H9 (cell line): ENCODE data around the gene KCNMB2. TPM values are rescaled to one million over a fixed set of nuclear protein-coding genes. Genes with fewer than 3 reads are reported as not detected.

Experiments
- DNase-seq: peaks from one replicate; pipeline ENCODE4 v3.0.0-alpha.2; 2017
- H2AFZ ChIP-seq: one replicate; pipeline ENCODE4 v1.6.1; 2013; ENCODE audit warnings: mild to moderate bottlenecking, low read length, control low read depth, moderate library complexity
- H2AK5ac ChIP-seq: 2 replicates; pipeline ENCODE4 v1.6.1; 2013; ENCODE audit warnings: low read length, control low read depth, mixed read lengths; ENCODE audit not compliant: insufficient read length
- H2BK120ac ChIP-seq: one replicate; pipeline ENCODE4 v1.6.1; 2013; ENCODE audit warnings: low read depth, mild to moderate bottlenecking, low read length, control low read depth, inconsistent platforms; ENCODE audit not compliant: poor library complexity, severe bottlenecking
- H2BK12ac ChIP-seq: 2 replicates; pipeline ENCODE4 v1.6.1; 2013; ENCODE audit warnings: low read length, control low read depth, mixed read lengths, low read depth; ENCODE audit not compliant: insufficient read length
- H2BK15ac ChIP-seq: 2 replicates; pipeline ENCODE4 v1.6.1; 2013; ENCODE audit warnings: low read depth, low read length, control low read depth
- H2BK20ac ChIP-seq: one replicate; pipeline ENCODE4 v1.6.1; 2013; ENCODE audit warnings: low read depth, mild to moderate bottlenecking, low read length, control low read depth, inconsistent platforms; ENCODE audit not compliant: poor library complexity, severe bottlenecking
- H2BK5ac ChIP-seq: 2 replicates; pipeline ENCODE4 v1.6.1; 2013; ENCODE audit warnings: low read length, control low read depth, mixed read lengths; ENCODE audit not compliant: insufficient read length
- H3K14ac ChIP-seq: 2 replicates; pipeline ENCODE4 v1.6.1; 2013; ENCODE audit warnings: low read length, control low read depth; ENCODE audit not compliant: insufficient read depth
- H3K18ac ChIP-seq: 2 replicates; pipeline ENCODE4 v1.6.1; 2013; ENCODE audit warnings: low read depth, mild to moderate bottlenecking, mixed read lengths, low read length, control low read depth; ENCODE audit not compliant: insufficient read length
- H3K23ac ChIP-seq: 2 replicates; pipeline ENCODE4 v1.6.1; 2013; ENCODE audit warnings: low read length, control low read depth, mixed read lengths, low read depth; ENCODE audit not compliant: insufficient read length
- H3K23me2 ChIP-seq: 2 replicates; pipeline ENCODE4 v1.6.1; 2013; ENCODE audit warnings: low read depth, mild to moderate bottlenecking, mixed read lengths, low read length, control low read depth; ENCODE audit not compliant: insufficient read length, poor library complexity, severe bottlenecking
- H3K27ac ChIP-seq: 2 replicates; pipeline ENCODE4 v1.5.1; 2013; ENCODE audit warnings: low read length, control low read depth, mixed read lengths, low read depth; ENCODE audit not compliant: insufficient read length
- H3K27me3 ChIP-seq: 2 replicates; pipeline ENCODE4 v1.6.1; 2013; ENCODE audit warnings: low read length, control low read depth, inconsistent platforms; ENCODE audit not compliant: insufficient read depth
- H3K4ac ChIP-seq: 2 replicates; pipeline ENCODE4 v1.6.1; 2013; ENCODE audit warnings: low read depth, mild to moderate bottlenecking, control low read depth, inconsistent platforms, low read length, moderate library complexity
- H3K4me1 ChIP-seq: 2 replicates; pipeline ENCODE4 v1.6.1; 2013; ENCODE audit warnings: low read length, control low read depth, inconsistent platforms; ENCODE audit not compliant: insufficient read depth
- H3K4me2 ChIP-seq: 2 replicates; pipeline ENCODE4 v1.6.1; 2013; ENCODE audit warnings: low read length, control low read depth, mixed read lengths; ENCODE audit not compliant: insufficient read length, insufficient read depth
- H3K56ac ChIP-seq: 2 replicates; pipeline ENCODE4 v1.6.1; 2013; ENCODE audit warnings: low read depth, mild to moderate bottlenecking, mixed read lengths, low read length, control low read depth; ENCODE audit not compliant: insufficient read length
- H3K79me1 ChIP-seq: 2 replicates; pipeline ENCODE4 v1.6.1; 2013; ENCODE audit warnings: low read depth, mild to moderate bottlenecking, moderate library complexity, low read length, control low read depth, inconsistent platforms; ENCODE audit not compliant: insufficient read depth, poor library complexity, severe bottlenecking
- H3K79me2 ChIP-seq: 2 replicates; pipeline ENCODE4 v1.6.1; 2013; ENCODE audit warnings: low read length, control low read depth, inconsistent platforms; ENCODE audit not compliant: insufficient read depth
- H3K9ac ChIP-seq: 2 replicates; pipeline ENCODE4 v1.6.1; 2013; ENCODE audit warnings: low read length, control low read depth, mixed read lengths; ENCODE audit not compliant: insufficient read length; ENCODE audit errors: extremely low read depth
- H3K9me3 ChIP-seq: one replicate; pipeline ENCODE4 v1.6.1; 2013; ENCODE audit warnings: low read depth, low read length, inconsistent platforms; ENCODE audit not compliant: control insufficient read depth
- H3T11ph ChIP-seq: one replicate; pipeline ENCODE4 v1.6.1; 2013; ENCODE audit warnings: mild to moderate bottlenecking, low read length, control low read depth, inconsistent platforms
- H4K20me1 ChIP-seq: one replicate; pipeline ENCODE4 v1.6.1; 2013; ENCODE audit not compliant: control insufficient read depth, insufficient read length, insufficient read depth
- H4K5ac ChIP-seq: 2 replicates; pipeline ENCODE4 v1.6.1; 2013; ENCODE audit warnings: low read depth, mild to moderate bottlenecking, mixed read lengths, low read length, control low read depth; ENCODE audit not compliant: insufficient read length
- H4K8ac ChIP-seq: replicated peaks from 2 replicates; pipeline ENCODE4 v1.6.1; 2013; ENCODE audit warnings: low read length, control low read depth, mixed read lengths, low read depth; ENCODE audit not compliant: insufficient read length
- H4K91ac ChIP-seq: 2 replicates; pipeline ENCODE4 v1.6.1; 2013; ENCODE audit warnings: low read depth, mild to moderate bottlenecking, moderate library complexity, mixed read lengths, low read length, control low read depth; ENCODE audit not compliant: insufficient read length
- H3K27ac Mint-ChIP-seq, 3 experiments: 2 replicates in 2 of 3; 3 replicates in 1 of 3; pipeline ENCODE4 v1.8.0; 2020 to 2021; ENCODE audit warnings: mixed read lengths in 3 of 3, mild to moderate bottlenecking in 1 of 3, moderate library complexity in 1 of 3
- H3K27me3 Mint-ChIP-seq: 2 replicates; pipeline ENCODE4 v1.8.0; 2021; ENCODE audit warnings: low read depth, mild to moderate bottlenecking, moderate library complexity, mixed read lengths
- H3K36me3 Mint-ChIP-seq, 3 experiments: 2 replicates in 2 of 3; 3 replicates in 1 of 3; pipeline ENCODE4 v1.8.0; 2020 to 2021; ENCODE audit warnings: low read depth in 3 of 3, mixed read lengths in 3 of 3; ENCODE audit not compliant: insufficient read depth in 1 of 3
- H3K4me1 Mint-ChIP-seq, 2 experiments: 2 replicates each; pipeline ENCODE4 v1.8.0; 2020; ENCODE audit warnings: mixed read lengths in 2 of 2
- H3K4me3 Mint-ChIP-seq, 2 experiments: 2 replicates in 1 of 2; 3 replicates in 1 of 2; pipeline ENCODE4 v1.8.0; 2020 to 2021; ENCODE audit warnings: mild to moderate bottlenecking in 2 of 2, mixed read lengths in 2 of 2, moderate library complexity in 1 of 2
- H3K9me3 Mint-ChIP-seq, 2 experiments: 2 replicates in 1 of 2; 3 replicates in 1 of 2; pipeline ENCODE4 v1.8.0; 2020; ENCODE audit warnings: mild to moderate bottlenecking in 2 of 2, mixed read lengths in 2 of 2, moderate library complexity in 1 of 2
- WGBS: extraction: QIAGEN DNeasy Blood & Tissue Kit; methylation state at CpG from one replicate; pipeline ENCODE4 v1.1.7; 2013; ENCODE audit warnings: missing lambda C conversion rate, low lambda C conversion rate, mixed read lengths; ENCODE audit not compliant: insufficient read length; ENCODE audit errors: extremely low coverage; 5-methylcytosine and 5-hydroxymethylcytosine counted together
- total RNA-seq: library from RNA; stranded (reverse); gene quantifications from 2 replicates; pipeline ENCODE4 v1.2.1, GENCODE V29; 2021
- TF ChIP-seq, protein P1 (sequence below): fragments of 200-600 bp; sonication (generic); conservative IDR thresholded peaks from 3 replicates; pipeline ENCODE4 v1.8.0; 2021; ENCODE audit warnings: antibody characterized with exemption, mild to moderate bottlenecking

The KCNMB2 gene
- total RNA-seq, 1 experiment from 2014 or later, result not detected

DNA sequence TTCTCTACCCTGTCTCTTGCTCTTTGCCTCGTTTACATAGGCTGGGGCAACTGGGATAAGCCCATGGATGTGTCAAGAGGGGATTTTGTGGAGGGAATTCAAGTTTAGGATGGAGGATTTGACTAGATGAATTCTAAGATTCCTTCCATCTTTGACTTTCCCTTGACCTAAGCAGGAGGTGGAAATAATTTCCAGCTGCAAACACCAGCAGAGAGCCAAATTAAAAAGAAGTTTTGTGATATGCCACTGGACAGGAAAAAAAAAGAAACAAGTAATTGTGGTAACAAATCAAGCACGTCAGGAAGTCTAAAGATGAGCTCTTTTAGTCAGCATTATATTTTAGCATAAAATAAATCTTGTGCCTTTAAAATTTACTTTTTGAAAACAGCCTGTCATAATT lies 49.8 kb downstream of the KCNMB2 start:
- H3K9ac ChIP-seq, result no peak overlapping the region
- no peak overlapping the region for H3K56ac ChIP-seq
- H3K4me3 Mint-ChIP-seq, result no peak overlapping the region
- no peak overlapping the region for H2AK5ac ChIP-seq
- no peaks in the 10 kb centered on the region for H3K4me1 ChIP-seq
- no peaks in the 10 kb centered on the region for H3K27me3 Mint-ChIP-seq
- no peak overlapping the region for H3K14ac ChIP-seq
- H3K27me3 ChIP-seq, result no peaks in the 10 kb centered on the region
- H3K4ac ChIP-seq, result no peak overlapping the region
- no peak overlapping the region for H3K18ac ChIP-seq
- TF ChIP-seq, protein P1, sequence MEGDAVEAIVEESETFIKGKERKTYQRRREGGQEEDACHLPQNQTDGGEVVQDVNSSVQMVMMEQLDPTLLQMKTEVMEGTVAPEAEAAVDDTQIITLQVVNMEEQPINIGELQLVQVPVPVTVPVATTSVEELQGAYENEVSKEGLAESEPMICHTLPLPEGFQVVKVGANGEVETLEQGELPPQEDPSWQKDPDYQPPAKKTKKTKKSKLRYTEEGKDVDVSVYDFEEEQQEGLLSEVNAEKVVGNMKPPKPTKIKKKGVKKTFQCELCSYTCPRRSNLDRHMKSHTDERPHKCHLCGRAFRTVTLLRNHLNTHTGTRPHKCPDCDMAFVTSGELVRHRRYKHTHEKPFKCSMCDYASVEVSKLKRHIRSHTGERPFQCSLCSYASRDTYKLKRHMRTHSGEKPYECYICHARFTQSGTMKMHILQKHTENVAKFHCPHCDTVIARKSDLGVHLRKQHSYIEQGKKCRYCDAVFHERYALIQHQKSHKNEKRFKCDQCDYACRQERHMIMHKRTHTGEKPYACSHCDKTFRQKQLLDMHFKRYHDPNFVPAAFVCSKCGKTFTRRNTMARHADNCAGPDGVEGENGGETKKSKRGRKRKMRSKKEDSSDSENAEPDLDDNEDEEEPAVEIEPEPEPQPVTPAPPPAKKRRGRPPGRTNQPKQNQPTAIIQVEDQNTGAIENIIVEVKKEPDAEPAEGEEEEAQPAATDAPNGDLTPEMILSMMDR, result no peak
- no peak for DNase-seq
- H3K4me2 ChIP-seq, result no peak overlapping the region
- no peak overlapping the region for H4K91ac ChIP-seq
- H3K9me3 ChIP-seq, result no peaks in the 10 kb centered on the region
- no peak overlapping the region for H2AFZ ChIP-seq
- H2BK20ac ChIP-seq, result no peak overlapping the region
- no peak overlapping the region for H3K27ac Mint-ChIP-seq
- no peak overlapping the region for H4K5ac ChIP-seq
- no CpG with 5 or more reads among the region's 2 CpGs for WGBS
- no peak overlapping the region for H2BK120ac ChIP-seq
- H4K8ac ChIP-seq, result no peak overlapping the region
- H3K79me2 ChIP-seq, result no peaks in the 10 kb centered on the region
- H4K20me1 ChIP-seq, result no peaks in the 10 kb centered on the region
- no peak overlapping the region for H2BK12ac ChIP-seq
- H3K36me3 Mint-ChIP-seq, result no peaks in the 10 kb centered on the region
- H3K23ac ChIP-seq, result no peak overlapping the region
- peaks cover 0 to 4% of the 10 kb centered on the region in 2 experiments; a peak in 1 of 4 replicates for H3K4me1 Mint-ChIP-seq
- no peak overlapping the region for H2BK15ac ChIP-seq
- no peak overlapping the region for H2BK5ac ChIP-seq
- H3K27ac ChIP-seq, result no peak overlapping the region
- H3K23me2 ChIP-seq, result no peaks in the 10 kb centered on the region
- no peak overlapping the region for H3T11ph ChIP-seq
- no peaks in the 10 kb centered on the region for H3K79me1 ChIP-seq
- H3K9me3 Mint-ChIP-seq, result no peaks in the 10 kb centered on the region; a peak in 1 of 5 replicates
